Ovary (tissue), 9 donors: ENCODE measurements around the gene AKAP6. TPM values are rescaled to one million over a fixed set of nuclear protein-coding genes. Genes with fewer than 3 reads are reported as not detected.

ENCODE experiments used
- DNase-seq, 5 donors: peaks; one replicate each; pipeline ENCODE4 v3.0.0-alpha.2; 2019 to 2020
- H3K27ac ChIP-seq, 2 donors: fragments of 200-600 bp; one replicate each; pipeline versions ENCODE4 v1.5.1 to v1.8.0; 2019 to 2022
- H3K27me3 ChIP-seq: fragments of 200-600 bp; one replicate; pipeline ENCODE4 v1.8.0; 2022
- H3K36me3 ChIP-seq: fragments of 200-600 bp; sonication (generic); one replicate; pipeline ENCODE4 v1.5.1; 2019
- H3K4me1 ChIP-seq: one replicate; pipeline ENCODE4 v1.8.1; 2013; ENCODE audit warnings: mild to moderate bottlenecking, moderate library complexity; ENCODE audit not compliant: insufficient read depth
- H3K4me3 ChIP-seq: fragments of 200-600 bp; sonication (generic); one replicate; pipeline ENCODE4 v1.5.1; 2017
- H3K9me3 ChIP-seq, 2 donors: fragments of 200-600 bp in 1 of 2; sonication (generic) in 1 of 2; one replicate each; pipeline versions ENCODE4 v1.5.1 to v1.8.1; 2013 to 2019; ENCODE audit warnings: mild to moderate bottlenecking in 1 of 2, moderate library complexity in 1 of 2
- CTCF ChIP-seq, 3 donors: fragments of 450-650 bp in 2 of 3; fragments of 200-600 bp in 1 of 3; IDR thresholded peaks; one replicate each; pipeline versions ENCODE4 v1.5.1 to v1.8.0; 2016 to 2022; ENCODE audit warnings: antibody characterized with exemption in 3 of 3, mild to moderate bottlenecking in 1 of 3
- EP300 ChIP-seq: sonication (generic); formaldehyde crosslinking; IDR thresholded peaks from one replicate; pipeline ENCODE4 v1.6.1; 2017; ENCODE audit warnings: antibody characterized with exemption
- POLR2A ChIP-seq: fragments of 450-650 bp; IDR thresholded peaks from one replicate; pipeline ENCODE4 v1.6.1; 2017; ENCODE audit warnings: antibody characterized with exemption, mild to moderate bottlenecking, moderate library complexity
- WGBS, 3 donors: extraction: QIAGEN DNeasy Blood & Tissue Kit in 1 of 3; methylation state at CpG; one replicate each; pipeline versions ENCODE4 v1.1.5 to v1.1.7; 2013 to 2017; 5-methylcytosine and 5-hydroxymethylcytosine counted together
- intact Hi-C, 4 donors: fragments of 100-400 bp; cut with DNase I; formaldehyde crosslinking; loops; one replicate each; pipeline versions ENCODE4 v1.11.0 to v1.15.1; 2022 to 2023
- polyA plus RNA-seq, 2 donors: library from polyadenylated mRNA; stranded (reverse); fragments of 200-250 nt in 1 of 2; fragments of 350-450 nt in 1 of 2; fragmentation: Illumina TruSeq in 1 of 2; extraction: RNeasy Lipid Tissue Mini Kit (QIAGEN cat#74804) in 1 of 2; gene quantifications; one replicate each; pipeline ENCODE4 v1.2.3, GENCODE V29; 2013 to 2014
- total RNA-seq, 7 donors: library from RNA; depleted of rRNA in 2 of 7; stranded (reverse); fragments of >200 nt in 2 of 7; fragmentation: NEBNext Ultra II Directional in 3 of 7; extraction: Animal tissue kit (Norgen Biotek cat#: 25700) in 3 of 7; gene quantifications; one replicate each; pipeline versions ENCODE4 v1.1.0 to v1.2.4, GENCODE V29; 2016 to 2023
- donor health status: DM: no; HTN: no; CAD: no; lungs with moderate emphysema.
- donor health status: DM: no; HTN: no; CAD: no.
- donor health status: Bipolar disorder and iron deficiency.
- donor health status: DM: yes; HTN: yes; CAD: no.
- donor health status: DM: no; HTN: no; CAD: no.
- donor health status: DM: yes; HTN: yes; CAD: no.

Gene AKAP6
- total and polyA plus RNA-seq, 9 donors, result 2.3 to 13.1 (median 6.9) TPM

- H3K9me3 ChIP-seq, result no peaks in the 10 kb centered on the region
- intact Hi-C loops, result loop anchor here in 1 of 4 donors (10.0 kb wide), 1 partner anchor 232 kb away; no protein-coding TSS in a partner anchor
- no peak for DNase-seq
- WGBS, 3 donors, result 70 to 80% (median 73%) methylated on average over 4 of the region's 4 CpGs
- H3K27me3 ChIP-seq, result no peaks in the 10 kb centered on the region
- H3K36me3 ChIP-seq, result no peaks in the 10 kb centered on the region
- H3K27ac ChIP-seq, result no peak overlapping the region
- H3K4me1 ChIP-seq, result peaks cover 5% of the 10 kb centered on the region
- no peak overlapping the region for H3K4me3 ChIP-seq
- TF ChIP-seq CTCF (IDR thresholded peaks at IDR 0.05) (no peak), POLR2A (no peak), EP300 (no peak)
Observed at GRCh38 chr14:32476532-32476931, 147.4 kb downstream of the AKAP6 start.

- Histone ChIP-seq H3K36me3 (no peaks in the 10 kb centered on the region), H3K4me1 (peaks cover 4% of the 10 kb centered on the region), H3K4me3 (no peak overlapping the region), H3K27ac (no peak overlapping the region), H3K9me3 (no peaks in the 10 kb centered on the region), H3K27me3 (no peaks in the 10 kb centered on the region)
- no peak for DNase-seq
- WGBS, 3 donors, result 89 to 95% (median 93%) methylated on average over 3 of the region's 3 CpGs
- intact Hi-C loops, result loop anchor here in 1 of 4 donors (10.0 kb wide), 1 partner anchor 233 kb away; no protein-coding TSS in a partner anchor
- no peak for TF ChIP-seq EP300
- no peak for TF ChIP-seq CTCF (IDR thresholded peaks at IDR 0.05)
- no peak for TF ChIP-seq POLR2A
Observed at GRCh38 chr14:32477396-32477795, 148.3 kb downstream of the AKAP6 start.

- Histone ChIP-seq H3K4me1 (peaks cover 2% of the 10 kb centered on the region), H3K36me3 (no peaks in the 10 kb centered on the region), H3K27ac (no peak overlapping the region), H3K27me3 (no peaks in the 10 kb centered on the region), H3K9me3 (no peaks in the 10 kb centered on the region), H3K4me3 (no peak overlapping the region)
- intact Hi-C loops, result loop anchor here in 1 of 4 donors (10.0 kb wide), 1 partner anchor 233 kb away; no protein-coding TSS in a partner anchor
- no peak for TF ChIP-seq POLR2A
- TF ChIP-seq CTCF (IDR thresholded peaks at IDR 0.05), result no peak
- TF ChIP-seq EP300, result no peak
- no peak for DNase-seq
- WGBS, 3 donors, result 76 to 95% (median 92%) methylated on average over 3 of the region's 3 CpGs
Observed at GRCh38 chr14:32478050-32478449, 149.0 kb downstream of the AKAP6 start.

- H3K36me3 ChIP-seq, result no peaks in the 10 kb centered on the region
- H3K27ac ChIP-seq, result no peak overlapping the region
- no peak overlapping the region for H3K4me3 ChIP-seq
- intact Hi-C loops, result no loop called here
- no peak for TF ChIP-seq POLR2A
- no peak for TF ChIP-seq CTCF (IDR thresholded peaks at IDR 0.05)
- TF ChIP-seq EP300, result no peak
- no peaks in the 10 kb centered on the region for H3K9me3 ChIP-seq
- H3K27me3 ChIP-seq, result no peaks in the 10 kb centered on the region
- WGBS, 3 donors, result 55 to 62% (median 61%) methylated on average over 1 of the region's 1 CpG
- no peaks in the 10 kb centered on the region for H3K4me1 ChIP-seq
- DNase-seq, result no peak
Observed at GRCh38 chr14:32480337-32480736, 151.2 kb downstream of the AKAP6 start.
